GM21515 (cell line): ENCODE measurements around the gene LANCL2.
"Not testable (repeated sequence)": the region's sequence is repeated elsewhere in the genome, so short reads cannot be mapped to it uniquely, and the experiment has no call there.

ENCODE experiments used
- ATAC-seq: cut with Tn5 transposase; IDR thresholded peaks from one replicate; pipeline ENCODE4 v1.9.1; 2021; ENCODE audit not compliant: unreplicated experiment

LANCL2 gene

GRCh38 chr7:55365205-55365674 lies at the start of gene LANCL2:
LANCL2 (plus strand) TSS chr7:55365337; CDS start chr7:55366026, 689 bp downstream.
- ATAC-seq, result peak; percentile 5

GRCh38 chr7:55325371-55325792 lies 39.8 kb upstream of the LANCL2 start:
- no peak for ATAC-seq

GRCh38 chr7:55326081-55326835 lies 38.9 kb upstream of the LANCL2 start:
- ATAC-seq, result no peak

- ATAC-seq, result no peak
These were observed 38.1 kb upstream of the LANCL2 start for GRCh38 chr7:55326945-55327626.

GRCh38 chr7:55335151-55335550 lies 30.0 kb upstream of the LANCL2 start:
- ATAC-seq, result no peak

- no peak for ATAC-seq
These were observed 29.4 kb upstream of the LANCL2 start for GRCh38 chr7:55335786-55336185.

- ATAC-seq, result no peak
These were observed 28.6 kb upstream of the LANCL2 start for GRCh38 chr7:55336540-55336939.

GRCh38 chr7:55339033-55340000 lies 25.8 kb upstream of the LANCL2 start:
- ATAC-seq, result no peak

- ATAC-seq, result no peak
These were observed 22.8 kb upstream of the LANCL2 start for GRCh38 chr7:55342216-55342871.

- no peak for ATAC-seq
These were observed 21.9 kb upstream of the LANCL2 start for GRCh38 chr7:55343002-55343781.

GRCh38 chr7:55343860-55344606 lies 21.1 kb upstream of the LANCL2 start:
- ATAC-seq, result no peak

- no peak for ATAC-seq
These were observed 20.3 kb upstream of the LANCL2 start for GRCh38 chr7:55344840-55345239.

GRCh38 chr7:55345292-55345691 lies 19.8 kb upstream of the LANCL2 start:
- no peak for ATAC-seq

GRCh38 chr7:55348502-55348901 lies 16.6 kb upstream of the LANCL2 start:
- no peak for ATAC-seq

GRCh38 chr7:55349121-55349520 lies 16.0 kb upstream of the LANCL2 start:
- ATAC-seq, result no peak

- no peak for ATAC-seq
These were observed 14.9 kb upstream of the LANCL2 start for GRCh38 chr7:55350281-55350680.

- ATAC-seq, result no peak
These were observed 13.9 kb upstream of the LANCL2 start for GRCh38 chr7:55351263-55351662.

- not testable (repeated sequence) for ATAC-seq
These were observed 12.2 kb upstream of the LANCL2 start for GRCh38 chr7:55352947-55353273.

GRCh38 chr7:55360486-55360885 lies 4.7 kb upstream of the LANCL2 start:
- ATAC-seq, result no peak
